ENCODE results near the gene ARMC7. TPM values are rescaled to one million over a fixed set of nuclear protein-coding genes. Genes with fewer than 3 reads are reported as not detected.

Gene ARMC7
- total RNA-seq, 1 donor from 2014 or later, result 3.2 TPM

GRCh38 chr17:75087558-75088453 lies 22.0 kb upstream of the ARMC7 start, which contains the start of gene SLC16A5:
Gene SLC16A5 (plus strand): TSS chr17:75087954. CDS start chr17:75093637, 5,683 bp downstream.
- TF ChIP-seq CTCF (IDR thresholded peaks at IDR 0.05; ENCODE audit: insufficient read depth, low read length, severe bottlenecking), result no peak
- FAIRE-seq, result no peak
- peak within 1 kb of the TSS; percentile 58 for H3K4me3 ChIP-seq (ENCODE audit: low read depth, low read length)

GRCh38 chr17:75088465-75089417 lies 21.0 kb upstream of the ARMC7 start:
- FAIRE-seq (no peak), DNase-seq (ENCODE audit: low read depth) (peak; percentile 59)
- TF ChIP-seq CTCF (IDR thresholded peaks at IDR 0.05; ENCODE audit: insufficient read depth, low read length, severe bottlenecking), result no peak

More at GRCh38 chr17:75087558-75088453, 22.0 kb upstream of the ARMC7 start, which contains the start of gene SLC16A5:
- Histone ChIP-seq H3K27me3 (ENCODE audit: control insufficient read depth, insufficient read depth, low read length) (no peaks in the 10 kb centered on the region), H3K36me3 (ENCODE audit: control insufficient read depth, insufficient read depth, low read length) (no peaks in the 10 kb centered on the region)
- peak; percentile 72 for DNase-seq (ENCODE audit: low read depth)

GRCh38 chr17:75090871-75091854 lies 18.6 kb upstream of the ARMC7 start:
- FAIRE-seq (no peak), DNase-seq (ENCODE audit: low read depth) (no peak)

More at GRCh38 chr17:75088465-75089417, 21.0 kb upstream of the ARMC7 start:
- Histone ChIP-seq H3K4me3 (ENCODE audit: low read depth, low read length) (peak overlapping the region; percentile 58), H3K36me3 (ENCODE audit: control insufficient read depth, insufficient read depth, low read length) (no peaks in the 10 kb centered on the region), H3K27me3 (ENCODE audit: control insufficient read depth, insufficient read depth, low read length) (no peaks in the 10 kb centered on the region)

GRCh38 chr17:75091855-75092327 lies 17.9 kb upstream of the ARMC7 start:
- no peak for TF ChIP-seq CTCF (IDR thresholded peaks at IDR 0.05; ENCODE audit: insufficient read depth, low read length, severe bottlenecking)
- FAIRE-seq (peak; percentile 98), DNase-seq (ENCODE audit: low read depth) (no peak)
- Histone ChIP-seq H3K36me3 (ENCODE audit: control insufficient read depth, insufficient read depth, low read length) (no peaks in the 10 kb centered on the region), H3K4me3 (ENCODE audit: low read depth, low read length) (no peak overlapping the region), H3K27me3 (ENCODE audit: control insufficient read depth, insufficient read depth, low read length) (no peaks in the 10 kb centered on the region)

More at GRCh38 chr17:75090871-75091854, 18.6 kb upstream of the ARMC7 start:
- no peak overlapping the region for H3K4me3 ChIP-seq (ENCODE audit: low read depth, low read length)
- H3K36me3 ChIP-seq (ENCODE audit: control insufficient read depth, insufficient read depth, low read length), result no peaks in the 10 kb centered on the region
- H3K27me3 ChIP-seq (ENCODE audit: control insufficient read depth, insufficient read depth, low read length), result no peaks in the 10 kb centered on the region
- TF ChIP-seq CTCF (IDR thresholded peaks at IDR 0.05; ENCODE audit: insufficient read depth, low read length, severe bottlenecking), result no peak
